GM20431 (cell line): Measurements from ENCODE around the gene HSD17B2.

Experiments used
- in situ Hi-C: fragments of 300-500 bp; cut with MseI, MboI; formaldehyde crosslinking; loops from one replicate; pipeline ENCODE4 v1.15.0; 2020; ENCODE audit warnings: low sequenced_read_pairs; ENCODE audit not compliant: unreplicated experiment

Gene HSD17B2

DNA sequence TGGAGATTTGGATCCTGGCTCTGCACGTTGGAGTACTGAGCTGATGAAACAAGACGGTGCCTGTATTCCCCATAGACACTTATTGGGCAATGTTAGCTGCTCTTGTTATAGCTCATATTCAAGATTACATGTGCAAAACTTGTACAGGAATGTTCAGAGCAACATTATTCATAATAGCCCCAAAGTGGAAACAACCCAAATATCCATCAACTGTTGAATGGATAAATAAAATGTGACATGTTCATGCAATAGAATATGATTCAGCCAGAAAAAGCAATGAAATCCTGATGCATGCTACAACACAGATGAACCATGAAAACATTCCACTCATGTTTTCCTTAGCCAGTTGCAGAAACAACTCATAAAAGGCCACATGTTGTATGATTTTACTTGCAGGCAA, 18.1 kb upstream of the HSD17B2 start:
- in situ Hi-C loops: no loop called here

DNA sequence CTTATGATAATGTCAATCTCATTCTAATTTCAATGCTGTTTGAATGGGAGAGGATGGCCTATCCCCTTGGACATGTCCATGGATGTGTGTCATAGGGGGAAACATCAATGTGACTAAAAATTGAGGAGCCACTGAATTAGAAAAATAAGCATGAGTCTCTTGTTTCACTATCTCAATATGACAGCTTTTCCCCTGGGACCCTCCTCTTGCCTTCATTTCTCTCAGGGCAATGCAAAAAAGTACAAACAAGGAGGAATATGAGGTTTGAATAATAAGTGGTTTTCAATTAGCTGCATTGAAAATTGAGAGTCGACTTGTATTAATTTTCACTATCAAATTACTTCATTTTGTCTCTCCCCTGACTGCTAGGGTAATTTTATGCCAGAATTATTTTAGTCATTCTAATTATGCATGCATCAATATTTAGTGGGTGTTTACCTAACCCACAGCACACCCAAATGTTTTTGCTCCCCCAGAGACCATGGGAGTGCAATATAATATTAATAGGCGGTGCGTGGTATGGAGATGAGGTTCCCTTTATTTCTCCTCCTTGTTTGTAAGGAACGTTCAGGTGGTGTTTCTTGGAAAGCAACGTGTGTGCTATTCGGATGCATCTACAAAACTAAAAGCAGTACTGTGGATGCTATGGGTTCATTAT, 17.0 kb upstream of the HSD17B2 start:
- in situ Hi-C loops: no loop called here

DNA sequence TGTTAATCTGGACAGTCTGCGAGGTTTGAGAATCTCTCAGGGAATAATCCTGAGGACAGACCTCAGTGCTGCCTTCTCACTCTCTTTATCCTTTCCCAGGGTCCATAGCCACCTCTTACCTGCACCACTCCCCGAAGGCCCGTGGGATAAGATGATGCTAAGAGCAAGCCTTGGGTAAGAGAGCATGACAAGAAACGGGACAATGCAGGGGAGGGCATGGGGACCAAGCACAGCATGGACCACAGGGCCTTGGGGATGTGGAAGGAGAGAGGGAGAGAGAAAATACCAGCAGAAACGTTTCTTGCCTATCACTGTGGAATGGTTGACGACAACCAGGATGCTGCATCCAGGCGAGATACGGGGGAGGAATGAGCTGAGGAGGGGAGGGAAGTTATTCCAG, 15.5 kb upstream of the HSD17B2 start:
- in situ Hi-C loops: no loop called here

DNA sequence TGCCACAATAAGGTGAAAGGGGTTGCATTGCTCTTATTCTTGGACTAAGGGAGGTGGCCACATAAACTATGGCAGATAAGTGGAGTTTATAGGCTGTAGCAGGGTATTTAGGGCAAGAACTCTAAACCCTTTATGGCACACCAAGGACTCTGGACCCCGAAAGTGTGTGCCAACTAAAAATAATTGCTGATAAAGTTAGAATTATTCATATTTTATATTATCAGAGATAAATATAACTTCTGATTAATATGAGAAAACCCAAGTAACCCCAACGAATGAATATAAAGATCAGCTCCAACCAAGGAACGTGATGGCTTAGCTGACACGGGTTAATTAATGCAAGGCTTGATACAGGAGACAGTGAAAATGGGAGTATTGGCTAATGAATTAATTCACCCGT, 15.0 kb upstream of the HSD17B2 start:
- in situ Hi-C loops: no loop called here

DNA sequence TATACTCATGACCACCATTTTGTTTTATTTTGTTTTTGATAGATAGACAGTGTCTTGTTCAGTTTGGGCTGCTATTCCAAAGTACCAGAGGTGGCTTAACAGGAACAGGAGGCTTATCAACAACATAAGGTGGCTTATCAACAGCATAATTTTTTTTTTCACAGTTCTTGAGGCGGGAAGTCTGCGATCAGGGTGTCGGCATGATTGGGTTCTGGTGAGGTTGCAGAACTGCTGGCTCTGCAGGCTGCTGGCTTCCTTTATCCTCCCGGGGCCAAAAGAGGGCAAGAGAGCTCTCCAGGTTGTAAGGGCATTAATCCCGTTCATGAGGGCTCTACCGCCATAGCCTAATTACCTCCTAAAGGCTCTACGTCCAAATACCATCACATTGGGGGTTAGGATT, 11.8 kb upstream of the HSD17B2 start:
- in situ Hi-C loops: no loop called here

DNA sequence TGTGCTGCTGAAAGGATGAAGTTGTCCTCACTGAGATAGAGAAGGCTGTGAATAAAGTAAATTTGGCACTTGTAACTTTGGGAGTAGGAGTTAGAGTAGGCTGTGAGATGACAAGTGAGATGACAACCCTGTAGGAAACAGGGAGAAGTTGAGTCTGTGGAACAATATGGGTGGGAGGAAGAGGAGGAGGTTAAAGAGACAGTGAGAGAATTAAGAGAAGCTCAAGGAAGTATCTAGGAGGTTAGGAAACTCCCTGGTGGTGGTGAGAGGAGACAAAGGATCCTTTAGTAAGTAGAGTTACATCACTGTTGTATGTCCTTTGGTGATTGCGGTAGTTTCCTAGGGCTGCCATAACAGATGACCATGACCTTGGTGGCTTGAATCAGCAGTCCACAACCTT, 10.7 kb upstream of the HSD17B2 start:
- in situ Hi-C loops: no loop called here

DNA sequence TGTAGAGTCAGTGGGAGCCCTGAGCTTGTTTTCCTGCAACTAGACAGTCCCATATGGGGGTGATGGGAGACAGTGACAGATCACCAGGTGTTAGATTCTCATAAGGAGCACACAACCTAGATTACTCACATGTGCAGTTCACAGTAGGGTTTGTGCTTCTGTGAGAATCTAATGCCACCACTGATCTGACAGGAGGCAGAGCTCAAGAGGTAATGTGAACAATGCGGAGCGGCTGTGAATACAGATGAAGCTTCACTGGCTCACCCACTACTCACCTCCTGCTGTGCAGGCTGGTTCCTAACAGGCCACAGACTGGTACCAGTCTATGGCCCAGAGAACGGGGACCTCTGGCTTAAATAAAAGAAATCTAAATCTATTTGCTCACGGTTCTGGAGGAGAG, 10.2 kb upstream of the HSD17B2 start:
- in situ Hi-C loops: no loop called here

DNA sequence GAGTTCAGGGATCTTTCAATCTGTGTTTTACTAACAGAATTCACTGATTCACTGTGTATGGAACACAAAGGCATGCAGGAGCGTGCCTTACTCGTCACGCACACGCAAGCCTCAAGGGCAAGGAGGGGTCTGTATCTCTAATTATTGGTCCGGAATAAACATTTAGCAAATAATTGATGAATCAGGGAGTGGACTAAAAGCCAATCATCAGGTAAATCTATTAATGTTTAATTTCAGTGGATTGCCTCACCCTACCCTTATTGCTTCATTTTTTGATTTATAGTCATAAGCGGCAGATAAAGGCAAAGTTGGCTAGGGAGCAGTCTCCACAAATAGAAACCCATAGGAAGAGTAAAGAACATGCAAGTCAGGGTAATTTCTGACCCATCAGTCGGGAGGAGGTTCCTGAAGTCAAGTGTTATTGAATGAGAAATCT, 7.4 kb upstream of the HSD17B2 start:
- in situ Hi-C loops: no loop called here

DNA sequence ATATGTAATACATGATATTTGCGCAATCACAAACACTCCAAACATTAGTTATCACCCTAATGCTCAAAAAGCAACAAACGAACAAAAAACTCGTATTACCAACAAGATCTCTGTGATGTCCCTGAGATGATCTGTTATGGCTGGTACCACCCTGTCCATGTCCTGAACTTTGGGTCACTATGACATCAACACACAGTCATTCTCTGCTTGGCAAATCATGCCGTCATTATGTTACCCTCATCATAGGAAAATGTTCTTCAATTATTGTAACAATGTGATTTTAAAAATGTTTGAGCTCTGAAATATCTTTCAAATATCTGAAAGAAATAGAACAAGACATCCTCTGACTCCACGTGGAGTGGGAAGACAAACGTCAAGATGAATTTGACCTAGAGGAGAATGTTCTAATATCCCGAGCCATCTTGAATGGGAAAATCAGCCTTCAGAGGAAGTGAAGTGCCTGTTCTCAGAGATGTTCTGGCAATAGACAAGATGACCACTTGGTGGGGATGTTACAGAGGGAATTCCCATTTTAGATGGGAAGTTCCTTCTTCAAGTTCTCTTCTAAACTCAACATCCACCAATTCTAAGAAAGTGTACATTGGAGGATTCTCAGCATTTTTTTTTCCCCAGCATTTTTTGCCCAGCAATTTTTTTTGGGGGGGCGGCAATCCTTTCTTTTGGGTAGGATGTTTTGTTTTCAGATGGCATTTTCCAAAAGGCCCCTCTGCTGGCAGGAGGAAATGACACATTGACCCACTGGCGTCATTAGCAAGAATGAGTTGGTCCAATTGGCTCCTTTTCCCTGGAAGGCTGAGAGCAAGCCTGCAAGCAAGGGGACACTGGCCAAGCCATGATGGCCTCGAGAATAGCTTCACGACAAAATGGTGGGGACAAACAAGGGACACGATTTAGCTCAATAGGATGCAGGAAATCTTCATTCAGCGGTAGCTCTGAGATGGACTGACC, 3.7 kb upstream of the HSD17B2 start:
- in situ Hi-C loops: no loop called here

DNA sequence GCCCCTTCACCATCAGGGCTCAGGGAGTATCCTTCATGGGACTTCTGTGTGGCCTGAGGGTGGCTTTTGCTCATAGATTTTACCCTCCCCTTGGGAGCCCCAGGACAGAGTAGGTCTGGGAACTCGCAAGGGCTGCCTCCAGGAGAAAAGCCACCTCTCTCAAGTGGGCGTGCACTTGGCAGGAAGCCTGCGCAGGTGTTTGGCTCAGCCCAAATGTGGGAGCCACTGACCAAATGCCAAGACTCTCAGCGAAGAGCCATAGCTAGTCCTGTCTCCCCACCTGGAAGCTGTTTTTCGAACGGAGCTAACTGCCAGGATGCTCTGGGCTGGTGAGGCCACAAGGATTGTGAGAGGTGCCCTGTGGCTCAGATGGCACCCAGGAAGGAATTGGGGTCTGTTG, 2.0 kb upstream of the HSD17B2 start:
- in situ Hi-C loops: no loop called here

DNA sequence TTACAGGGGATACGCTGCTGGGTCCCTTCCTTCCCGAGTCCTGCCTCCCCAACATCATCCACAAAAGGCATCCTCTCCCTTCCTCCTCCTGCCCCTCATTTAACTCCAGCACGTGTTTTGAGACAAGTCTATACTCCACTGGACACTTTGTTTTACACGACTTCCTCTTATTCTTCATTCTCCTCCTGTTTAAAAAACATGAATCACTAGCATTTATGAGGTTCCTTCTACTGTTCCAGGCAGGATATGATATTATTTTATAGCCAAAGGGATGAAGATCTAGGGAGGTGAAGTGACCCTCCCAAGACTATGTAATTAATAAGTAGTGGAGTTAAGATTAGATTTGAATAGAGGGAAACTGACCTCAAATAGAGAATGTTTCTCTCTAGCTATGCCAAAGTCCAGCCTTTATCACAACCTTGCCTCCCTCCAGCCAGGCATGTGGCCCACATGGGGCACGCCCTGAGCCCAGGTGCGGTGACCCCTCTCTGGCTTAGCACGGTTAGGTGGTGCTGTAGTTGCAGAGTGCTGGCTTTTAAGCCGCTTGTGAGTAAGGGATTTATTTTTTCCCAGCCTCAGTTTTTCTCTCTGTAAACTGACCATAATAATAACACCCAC, 1.3 kb upstream of the HSD17B2 start:
- in situ Hi-C loops: no loop called here

DNA sequence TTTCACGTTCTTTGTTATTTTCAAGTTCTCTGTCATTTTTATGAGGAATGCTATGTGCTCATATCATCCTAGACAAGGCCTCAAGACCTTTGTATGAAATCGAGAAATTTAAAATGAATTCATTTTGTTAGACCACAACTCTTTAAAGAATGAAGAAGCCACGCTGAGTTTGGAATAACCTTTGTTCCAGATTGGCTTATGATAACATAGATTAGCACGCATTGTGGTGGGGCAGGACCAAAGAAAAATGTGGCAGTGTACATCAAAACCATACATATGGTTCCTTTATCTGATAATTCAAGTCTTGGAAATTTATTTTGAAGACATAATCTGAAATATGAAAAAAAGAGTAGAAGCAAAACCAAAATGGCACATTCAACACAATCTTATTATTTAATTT, 2.2 kb downstream of the HSD17B2 start:
- in situ Hi-C loops: no loop called here

DNA sequence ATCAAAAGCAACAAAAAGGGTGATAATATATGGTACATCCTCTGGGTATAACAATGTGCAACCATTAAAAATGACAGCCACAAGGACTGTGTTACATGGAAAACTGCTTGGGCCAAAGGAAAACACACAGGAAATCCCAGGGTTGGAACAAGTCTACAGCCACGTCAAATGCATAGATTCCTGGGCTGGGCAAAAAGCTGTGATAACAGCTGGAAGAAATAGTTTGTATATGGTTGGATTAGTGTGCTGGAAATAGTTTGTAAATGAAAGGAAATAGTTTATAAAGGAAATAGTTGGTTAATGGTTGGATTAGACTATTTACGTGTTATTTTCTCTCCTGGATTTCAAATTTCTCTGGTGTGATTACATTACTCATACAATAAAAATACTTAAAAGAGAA, 2.6 kb downstream of the HSD17B2 start:
- in situ Hi-C loops: no loop called here

DNA sequence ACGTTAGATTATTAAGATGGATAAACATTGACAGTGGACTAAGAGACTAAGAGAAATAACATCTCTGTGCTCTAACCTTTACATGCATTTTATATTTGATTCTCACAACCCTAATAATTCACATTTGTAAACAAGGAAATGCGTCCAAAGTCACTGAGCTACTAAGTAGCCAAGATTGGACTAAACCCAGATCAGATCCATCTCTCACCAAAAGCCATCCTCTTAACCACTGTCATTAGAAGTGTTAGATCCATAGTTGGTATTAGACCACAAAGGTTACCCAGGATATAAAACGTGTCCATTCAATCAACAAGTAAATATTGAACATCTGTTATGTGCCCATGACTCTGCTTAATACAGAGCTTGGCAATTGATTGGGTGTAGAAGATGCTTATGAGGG, 5.2 kb downstream of the HSD17B2 start:
- in situ Hi-C loops: no loop called here

DNA sequence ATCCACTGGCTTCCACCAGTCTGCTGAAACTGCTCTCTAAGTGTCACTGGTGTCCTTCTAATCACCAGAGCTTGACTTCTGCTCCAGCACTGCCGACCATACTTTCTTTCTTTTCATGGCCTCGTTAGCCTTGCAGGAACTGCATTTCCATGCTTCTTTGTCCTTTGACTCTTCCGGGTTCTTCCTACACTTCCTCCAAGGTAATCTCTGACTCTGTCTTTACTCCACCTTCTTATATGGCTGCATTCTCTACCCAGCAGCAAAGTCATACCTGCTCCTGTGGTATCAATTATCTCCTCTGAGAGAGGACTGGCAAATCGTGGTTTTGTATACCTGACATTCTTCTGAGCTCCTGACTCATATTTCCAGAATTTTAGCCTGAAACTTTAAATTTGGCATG, 6.5 kb downstream of the HSD17B2 start:
- in situ Hi-C loops: no loop called here

DNA sequence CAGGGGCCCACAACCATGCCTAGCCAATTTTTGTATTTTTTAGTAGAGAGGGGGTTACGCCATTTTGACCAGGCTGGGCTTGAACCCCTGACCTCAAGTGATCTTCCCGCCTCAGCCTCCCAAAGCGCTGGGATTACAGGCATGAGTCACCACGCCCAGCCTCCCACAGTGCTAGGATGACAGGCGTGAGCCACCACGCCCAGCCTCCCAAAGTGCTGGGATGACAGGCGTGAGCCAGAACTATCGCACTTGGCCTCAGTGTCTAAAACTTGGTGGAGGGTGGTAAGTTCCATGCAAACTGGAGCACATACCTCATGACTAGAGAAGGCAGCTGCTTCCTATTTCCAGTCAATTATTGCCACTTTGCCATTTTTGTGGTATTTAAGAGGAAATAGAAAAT, 7.1 kb downstream of the HSD17B2 start:
- in situ Hi-C loops: no loop called here

DNA sequence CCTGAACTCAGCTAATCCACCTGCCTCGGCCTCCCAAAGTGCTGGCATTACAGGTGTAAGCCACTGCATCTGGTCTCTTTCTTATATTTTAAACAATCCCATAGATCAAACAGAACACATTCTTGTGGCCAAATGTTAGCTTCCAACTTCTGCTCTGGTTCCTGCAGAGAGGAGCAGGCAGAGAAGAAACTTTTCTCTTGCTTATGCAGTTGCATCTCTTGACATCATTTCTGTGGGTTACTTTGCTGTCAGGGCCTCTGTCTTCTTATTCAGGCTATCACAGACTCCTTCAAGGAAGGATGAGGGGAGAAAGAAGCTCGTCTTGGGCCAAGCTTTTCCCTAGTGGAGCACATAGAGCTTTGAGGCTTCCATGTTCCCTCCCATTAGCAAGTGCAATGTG, 7.8 kb downstream of the HSD17B2 start:
- in situ Hi-C loops: no loop called here

DNA sequence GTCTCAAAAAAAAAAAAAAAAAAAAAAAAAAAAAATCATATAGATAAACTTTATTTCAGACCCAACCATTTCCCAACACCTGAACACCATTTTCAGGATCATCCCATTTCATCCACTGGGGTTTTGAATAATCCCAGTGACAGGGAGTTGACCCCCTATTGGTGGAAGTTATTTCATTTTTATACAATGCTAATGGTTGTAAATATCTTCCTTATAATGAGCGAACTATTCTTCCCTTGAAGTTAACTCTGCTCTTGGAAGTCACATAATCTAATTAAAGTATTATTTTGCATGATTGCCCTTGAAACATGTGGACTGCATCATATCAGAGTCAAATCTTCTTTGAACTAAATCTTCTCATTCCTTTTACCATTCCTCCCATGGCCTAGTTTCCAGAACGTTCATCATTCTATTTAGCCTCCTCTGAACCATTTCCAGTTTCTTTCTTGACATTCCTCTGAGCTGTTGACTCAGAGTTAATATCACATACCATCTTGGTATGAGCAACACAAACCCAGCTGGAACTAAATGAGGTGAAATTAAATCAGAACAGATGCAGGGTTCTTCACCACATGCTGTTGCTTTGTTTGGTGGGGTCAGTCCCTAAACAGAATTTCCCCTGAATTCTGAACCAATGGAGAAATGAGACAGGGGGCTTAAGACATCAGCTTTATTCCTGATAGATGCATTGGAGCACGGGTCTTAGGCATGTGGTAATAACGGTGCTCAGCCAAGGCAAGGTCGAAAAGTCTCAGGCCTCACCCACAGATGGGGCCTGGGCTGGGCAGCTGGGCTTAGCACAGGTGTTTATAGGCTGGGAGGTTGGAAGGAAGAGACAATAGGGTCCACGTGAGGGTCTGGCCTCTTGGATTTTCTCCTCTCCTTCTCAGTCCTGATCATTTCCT, 8.9 kb downstream of the HSD17B2 start:
- in situ Hi-C loops: no loop called here

DNA sequence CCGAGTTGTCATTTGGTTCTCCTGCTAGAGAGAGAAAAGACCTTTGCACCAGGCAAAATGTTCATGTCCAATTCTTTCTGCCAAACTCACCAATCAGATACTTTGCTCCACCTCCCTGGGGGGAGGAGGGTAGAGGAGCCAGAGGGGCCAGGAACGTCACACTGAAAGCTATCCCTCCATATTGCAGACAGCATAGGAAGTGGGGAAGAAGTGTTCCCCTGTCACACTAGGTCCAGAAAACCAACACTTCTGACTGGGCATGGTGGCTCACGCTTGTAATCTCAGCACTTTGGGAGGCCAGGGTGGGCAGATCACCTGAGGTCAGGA, 9.5 kb downstream of the HSD17B2 start:
- in situ Hi-C loops: no loop called here

DNA sequence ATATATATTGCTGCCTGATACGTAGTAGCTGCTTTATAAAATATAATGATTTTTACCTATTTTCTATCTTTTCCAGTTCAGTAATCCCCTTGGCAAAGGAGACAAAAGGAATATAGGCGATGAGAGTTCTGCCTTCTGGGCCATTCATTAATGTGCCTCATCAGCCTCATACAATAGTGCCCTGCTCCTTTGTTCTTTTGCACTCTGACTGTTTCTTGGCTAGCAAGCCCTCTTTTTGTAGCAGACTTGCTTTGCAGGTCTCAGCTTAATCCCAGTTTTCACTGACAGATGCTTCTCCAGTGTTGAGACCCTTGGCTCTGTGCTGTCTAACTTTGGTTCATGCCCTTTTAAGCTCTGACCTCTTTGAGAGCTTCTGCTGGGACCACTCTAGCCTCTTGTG, 10.4 kb downstream of the HSD17B2 start:
- in situ Hi-C loops: no loop called here
